H1 (cell line): ENCODE measurements around the gene SIK3. TPM values are rescaled to one million over a fixed set of nuclear protein-coding genes. Genes with fewer than 3 reads are reported as not detected.
A peak's percentile ranks its signal among the peaks of the same experiment; 100 is the strongest.

Experiments used
- CTCF ChIA-PET: fragments of 300-600 bp; sonication (Branson Sonifier 250); formaldehyde crosslinking; loops from one replicate; lab custom pipeline; 2021; ENCODE audit not compliant: partially characterized antibody; lab: Charles Lee
- POLR2A ChIA-PET: fragments of 300-600 bp; sonication (Branson Sonifier 250); formaldehyde crosslinking; loops from one replicate; lab custom pipeline; 2021; ENCODE audit warnings: inconsistent platforms; ENCODE audit not compliant: partially characterized antibody; lab: Charles Lee
- DNase-seq, 2 experiments: peaks; one replicate each; pipeline versions ENCODE4 v3.0.0 to v3.0.0-alpha.2; 2010 to 2022; ENCODE audit warnings: low spot score in 2 of 2, low read depth in 1 of 2, mixed read lengths in 1 of 2
- FAIRE-seq: peaks from 2 replicates; lab custom pipeline; 2011; peaks lifted over from hg19 to GRCh38; lab: Jason Lieb, UNC
- H2AFZ ChIP-seq: 2 replicates; pipeline ENCODE4 v1.8.1; 2012; ENCODE audit warnings: low read length, inconsistent platforms
- H2AK5ac ChIP-seq: 2 replicates; pipeline ENCODE4 v1.6.1; 2013; ENCODE audit warnings: low read depth, low read length
- H2BK120ac ChIP-seq: replicated peaks from 2 replicates; pipeline ENCODE3; 2013; ENCODE audit warnings: low read depth, low read length, inconsistent platforms
- H2BK12ac ChIP-seq: 2 replicates; pipeline ENCODE4 v1.6.1; 2013; ENCODE audit warnings: low read depth, low read length
- H2BK15ac ChIP-seq: 2 replicates; pipeline ENCODE4 v1.6.1; 2013; ENCODE audit warnings: low read length
- H2BK20ac ChIP-seq: 2 replicates; pipeline ENCODE4 v1.6.1; 2013; ENCODE audit warnings: low read length
- H2BK5ac ChIP-seq: 2 replicates; pipeline ENCODE4 v1.6.1; 2013; ENCODE audit warnings: low read depth, low read length
- H3K14ac ChIP-seq: 2 replicates; pipeline ENCODE4 v1.6.1; 2013; ENCODE audit warnings: inconsistent platforms; ENCODE audit not compliant: insufficient read length
- H3K18ac ChIP-seq: 2 replicates; pipeline ENCODE4 v1.6.1; 2013; ENCODE audit warnings: low read length; ENCODE audit errors: extremely low read depth
- H3K23ac ChIP-seq: 2 replicates; pipeline ENCODE4 v1.6.1; 2013; ENCODE audit warnings: inconsistent platforms; ENCODE audit not compliant: insufficient read length
- H3K23me2 ChIP-seq: 2 replicates; pipeline ENCODE4 v1.6.1; 2013; ENCODE audit warnings: low read depth, low read length
- H3K27ac ChIP-seq: 2 replicates; pipeline ENCODE4 v1.6.1; 2011; ENCODE audit warnings: low read depth, low read length, inconsistent platforms
- H3K27me3 ChIP-seq, 4 experiments: replicated peaks in 1 of 4; 1 replicate in 1 of 4; 2 replicates in 3 of 4; pipeline versions ENCODE4 v1.6.1 to v1.8.1; 2011 to 2013; ENCODE audit warnings: low read length in 3 of 4, mild to moderate bottlenecking in 3 of 4, inconsistent platforms in 2 of 4, mixed read lengths in 2 of 4, moderate library complexity in 1 of 4; ENCODE audit not compliant: control insufficient read depth in 3 of 4, insufficient read depth in 3 of 4; ENCODE audit errors: extremely low read depth in 1 of 4
- H3K36me3 ChIP-seq, 4 experiments: 2 replicates each; pipeline versions ENCODE4 v1.6.1 to v1.8.1; 2011 to 2013; ENCODE audit warnings: mild to moderate bottlenecking in 4 of 4, low read length in 3 of 4, moderate library complexity in 2 of 4, control low read depth in 1 of 4, inconsistent platforms in 1 of 4; ENCODE audit not compliant: insufficient read depth in 4 of 4, control insufficient read depth in 2 of 4
- H3K4ac ChIP-seq: replicated peaks from 2 replicates; pipeline ENCODE3; 2013; ENCODE audit warnings: low read length, low read depth, mixed read lengths, inconsistent platforms; ENCODE audit not compliant: insufficient read length
- H3K4me1 ChIP-seq, 4 experiments: replicated peaks in 1 of 4; 1 replicate in 1 of 4; 2 replicates in 3 of 4; pipeline versions ENCODE4 v1.6.1 to v1.8.1; 2011 to 2013; ENCODE audit warnings: low read length in 3 of 4, inconsistent platforms in 2 of 4, mixed read lengths in 1 of 4; ENCODE audit not compliant: insufficient read depth in 4 of 4, control insufficient read depth in 3 of 4
- H3K4me2 ChIP-seq, 2 experiments: 2 replicates each; pipeline versions ENCODE4 v1.6.1 to v1.8.1; 2011 to 2013; ENCODE audit warnings: low read depth in 2 of 2, low read length in 2 of 2, control low read depth in 1 of 2, inconsistent platforms in 1 of 2, mild to moderate bottlenecking in 1 of 2; ENCODE audit not compliant: insufficient read depth in 1 of 2
- H3K4me3 ChIP-seq, 4 experiments: fragments of 200-600, 300-600 bp in 1 of 4; sonication (generic), shearing (Covaris generic), sonication (Bioruptor Twin) in 1 of 4; 2 replicates each; pipeline versions ENCODE4 v1.5.1 to v1.8.1; 2011 to 2016; ENCODE audit warnings: low read length in 4 of 4, low read depth in 3 of 4, control low read depth in 2 of 4, inconsistent platforms in 2 of 4, mild to moderate bottlenecking in 2 of 4, mixed read lengths in 1 of 4, moderate library complexity in 1 of 4; ENCODE audit not compliant: insufficient read depth in 2 of 4; ENCODE audit errors: extremely low read depth in 1 of 4
- H3K56ac ChIP-seq: replicated peaks from 2 replicates; pipeline ENCODE3; 2013; ENCODE audit warnings: low read depth, mild to moderate bottlenecking, mixed read lengths, low read length, inconsistent platforms; ENCODE audit not compliant: insufficient read length
- H3K79me1 ChIP-seq: 2 replicates; pipeline ENCODE4 v1.6.1; 2013; ENCODE audit warnings: low read depth, low read length, control low read depth
- H3K79me2 ChIP-seq, 2 experiments: 2 replicates each; pipeline versions ENCODE4 v1.6.1 to v1.8.1; 2012 to 2013; ENCODE audit warnings: low read length in 2 of 2, mild to moderate bottlenecking in 2 of 2, inconsistent platforms in 1 of 2; ENCODE audit not compliant: insufficient read depth in 2 of 2, control insufficient read depth in 1 of 2
- H3K9ac ChIP-seq, 4 experiments: replicated peaks in 1 of 4; 1 replicate in 1 of 4; 2 replicates in 3 of 4; pipeline versions ENCODE4 v1.6.1 to v1.8.1; 2011 to 2013; ENCODE audit warnings: low read depth in 3 of 4, low read length in 3 of 4, control low read depth in 2 of 4, mild to moderate bottlenecking in 2 of 4, moderate library complexity in 2 of 4, inconsistent platforms in 1 of 4; ENCODE audit errors: extremely low read depth in 1 of 4
- H3K9me3 ChIP-seq, 2 experiments: 2 replicates each; pipeline versions ENCODE4 v1.6.1 to v1.8.1; 2012 to 2013; ENCODE audit warnings: mild to moderate bottlenecking in 2 of 2, moderate library complexity in 2 of 2, control low read depth in 1 of 2, inconsistent platforms in 1 of 2, low read depth in 1 of 2, low read length in 1 of 2, mixed read lengths in 1 of 2; ENCODE audit not compliant: insufficient read depth in 2 of 2
- H4K20me1 ChIP-seq, 2 experiments: replicated peaks in 1 of 2; 2 replicates each; pipeline versions ENCODE3 to v1.8.1; 2011 to 2013; ENCODE audit warnings: inconsistent platforms in 2 of 2, low read length in 2 of 2, mild to moderate bottlenecking in 1 of 2; ENCODE audit not compliant: insufficient read depth in 2 of 2, control insufficient read depth in 1 of 2
- H4K5ac ChIP-seq: 2 replicates; pipeline ENCODE4 v1.6.1; 2013; ENCODE audit warnings: low read length, low read depth, mixed read lengths, inconsistent platforms; ENCODE audit not compliant: insufficient read length
- H4K8ac ChIP-seq: 2 replicates; pipeline ENCODE4 v1.8.0; 2013; ENCODE audit warnings: mild to moderate bottlenecking, moderate library complexity, low read length, inconsistent platforms; ENCODE audit not compliant: insufficient read depth; ENCODE audit errors: extremely low read depth
- H4K91ac ChIP-seq: replicated peaks from 2 replicates; pipeline ENCODE3; 2013; ENCODE audit warnings: low read length, mixed read lengths, inconsistent platforms; ENCODE audit not compliant: insufficient read length
- HDAC6 ChIP-seq: IDR thresholded peaks from one replicate; pipeline ENCODE4 v1.7.1; 2012; ENCODE audit warnings: low read depth, mild to moderate bottlenecking, inconsistent platforms, low read length, moderate library complexity
- WGBS, 2 experiments: shearing (Covaris generic) in 1 of 2; methylation state at CpG; one replicate each; pipeline versions ENCODE4 v1.1.6 to v1.1.7; 2013 to 2015; ENCODE audit warnings: low lambda C conversion rate in 2 of 2, mixed read lengths in 2 of 2, inconsistent platforms in 1 of 2, low coverage in 1 of 2, missing lambda C conversion rate in 1 of 2; ENCODE audit not compliant: insufficient replicate concordance in 2 of 2, insufficient coverage in 1 of 2, insufficient read length in 1 of 2; ENCODE audit errors: extremely low coverage in 1 of 2, missing lambda C conversion rate in 1 of 2; 5-methylcytosine and 5-hydroxymethylcytosine counted together
- polyA plus RNA-seq, 7 experiments: library from polyadenylated mRNA; depleted of rRNA in 3 of 7; stranded (reverse) in 5 of 7; unstranded in 2 of 7; fragments of >200 nt in 5 of 7; fragments of 200-250 nt in 2 of 7; gene quantifications; 1 replicate in 5 of 7; 2 replicates in 1 of 7; 4 replicates in 1 of 7; pipeline versions ENCODE4 v1.2.1 to v1.2.3, GENCODE V29; 2011 to 2013; ENCODE audit warnings: missing spikeins in 2 of 7, mixed read lengths in 2 of 7
- total RNA-seq: library from RNA; stranded (reverse); fragmentation: NEBNext Ultra II Directional; extraction: Animal tissue kit (Norgen Biotek cat#: 25700); gene quantifications from 2 replicates; pipeline ENCODE4 v1.2.1, GENCODE V29; 2021

Gene SIK3
- total and polyA plus RNA-seq, 2 of the 8 experiments (the other 6 are each of a cell fraction or from before 2014, with no cell fraction given): 19.9 to 32.1 TPM

DNA sequence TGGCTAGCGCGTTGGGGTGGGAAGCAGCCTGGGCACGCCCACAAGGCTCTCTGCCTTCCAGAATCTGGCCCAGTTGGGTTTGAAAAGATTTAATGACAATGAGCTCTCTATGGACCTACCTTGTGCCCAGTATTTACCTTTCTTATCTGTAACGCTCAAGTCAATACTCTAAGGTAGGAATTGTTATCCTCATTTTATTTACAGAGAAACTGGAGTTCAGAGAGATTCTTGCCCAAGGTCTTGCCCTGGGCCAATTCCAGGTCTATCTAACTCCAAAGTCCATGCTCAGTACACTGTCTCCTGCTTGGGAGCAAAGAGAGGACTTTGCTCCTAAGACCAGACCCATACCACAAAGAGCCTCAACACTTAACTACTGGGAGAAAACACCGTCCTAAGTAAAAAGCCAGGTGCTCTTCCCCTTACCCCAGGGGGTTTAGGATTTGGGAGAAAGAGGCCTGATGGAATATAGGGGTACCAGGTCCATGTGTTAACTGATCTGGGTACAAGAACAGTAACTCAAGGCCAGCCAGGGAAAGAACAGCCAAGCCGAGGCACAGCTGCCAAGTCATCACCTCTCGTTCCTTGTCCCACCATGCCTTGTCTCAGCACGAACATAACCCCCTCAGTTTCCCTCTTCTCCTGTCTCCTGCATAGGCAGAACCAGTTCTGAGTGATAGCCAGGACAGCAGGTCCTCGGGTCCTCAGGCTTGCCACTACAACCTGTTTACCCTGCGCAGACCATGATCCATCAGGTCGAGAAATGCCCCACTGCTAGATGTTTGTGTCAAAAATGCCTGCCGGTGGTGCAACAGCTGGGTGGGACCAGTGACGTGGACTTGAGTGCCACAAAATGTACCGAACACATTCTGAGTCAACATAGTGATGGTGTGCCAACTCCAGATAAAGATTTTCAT, 289.7 kb downstream of the SIK3 start:
- no peaks in the 10 kb centered on the region for H3K79me2 ChIP-seq
- no peak overlapping the region for H3K14ac ChIP-seq
- H4K20me1 ChIP-seq: no peaks in the 10 kb centered on the region
- no peaks in the 10 kb centered on the region for H3K9me3 ChIP-seq
- H3K36me3 ChIP-seq: no peaks in the 10 kb centered on the region
- H3K4me1 ChIP-seq: no peaks in the 10 kb centered on the region
- H4K91ac ChIP-seq: no peak overlapping the region
- H2BK5ac ChIP-seq: no peak overlapping the region
- H4K5ac ChIP-seq: no peak overlapping the region
- H3K27ac ChIP-seq: no peak overlapping the region
- FAIRE-seq: no peak
- 93% methylated on average over 13 of the region's 14 CpGs; no CpG with 5 or more reads in 1 of the 2 experiments for WGBS, 2 experiments
- no peak overlapping the region for H3K4me3 ChIP-seq
- H3K27me3 ChIP-seq: no peaks in the 10 kb centered on the region
- DNase-seq: no peak
- ChIA-PET CTCF (interaction anchor here (0.6 kb wide), 1 partner anchor 1274 kb away, joined by 3 read pairs; no protein-coding TSS in a partner anchor), POLR2A (interaction anchor here (1.1 kb wide), 1 partner anchor 18 kb away, joined by 3 read pairs; no protein-coding TSS in a partner anchor)
- H3K23me2 ChIP-seq: no peaks in the 10 kb centered on the region
- H3K4me2 ChIP-seq: no peak overlapping the region
- no peak overlapping the region for H2BK12ac ChIP-seq
- no peak overlapping the region for H3K9ac ChIP-seq
- peak overlapping the region; percentile 77; the same call in 1 of the 2 replicates for H4K8ac ChIP-seq
- H2BK15ac ChIP-seq: no peak overlapping the region
- H3K79me1 ChIP-seq: no peaks in the 10 kb centered on the region
- H2AFZ ChIP-seq: no peak overlapping the region
- H3K23ac ChIP-seq: no peak overlapping the region
- H3K56ac ChIP-seq: no peak overlapping the region
- H2BK120ac ChIP-seq: no peak overlapping the region
- no peak overlapping the region for H3K18ac ChIP-seq
- H2BK20ac ChIP-seq: no peak overlapping the region
- no peak overlapping the region for H2AK5ac ChIP-seq
- H3K4ac ChIP-seq: no peak overlapping the region
- TF ChIP-seq HDAC6: no peak
